CD14-positive monocyte (primary cell): ENCODE results near the gene LDAH. TPM values are rescaled to one million over a fixed set of nuclear protein-coding genes. Genes with fewer than 3 reads are reported as not detected.

Experiments
- DNase-seq, 3 donors: peaks; one replicate each; pipeline ENCODE4 v3.0.0-alpha.2; 2011 to 2022
- H2AFZ ChIP-seq: 2 replicates; pipeline ENCODE4 v1.6.0; 2012; ENCODE audit warnings: mild to moderate bottlenecking, low read depth, low read length, inconsistent platforms; ENCODE audit not compliant: insufficient read depth, poor library complexity, severe bottlenecking
- H3K27ac ChIP-seq, 2 donors: 1 replicate in 1 of 2; 2 replicates in 1 of 2; pipeline ENCODE4 v1.5.1; 2012 to 2013; ENCODE audit warnings: low read length in 2 of 2, control low read depth in 1 of 2, inconsistent platforms in 1 of 2, low read depth in 1 of 2, mild to moderate bottlenecking in 1 of 2
- H3K27me3 ChIP-seq, 2 donors: one replicate each; pipeline versions ENCODE4 v1.6.0 to v1.6.1; 2011 to 2013; ENCODE audit warnings: low read length in 2 of 2; ENCODE audit not compliant: control insufficient read depth in 2 of 2, insufficient read depth in 2 of 2
- H3K36me3 ChIP-seq, 2 donors: replicated peaks in 1 of 2; 1 replicate in 1 of 2; 2 replicates in 1 of 2; pipeline versions ENCODE4 v1.5.1 to v1.6.1; 2012 to 2013; ENCODE audit warnings: low read length in 2 of 2, control low read depth in 1 of 2, inconsistent platforms in 1 of 2, mild to moderate bottlenecking in 1 of 2; ENCODE audit not compliant: insufficient read depth in 2 of 2, control insufficient read depth in 1 of 2
- H3K4me1 ChIP-seq, 2 donors: 1 replicate in 1 of 2; 2 replicates in 1 of 2; pipeline versions ENCODE4 v1.5.1 to v1.6.1; 2012 to 2013; ENCODE audit warnings: low read length in 2 of 2, control low read depth in 1 of 2, inconsistent platforms in 1 of 2, mild to moderate bottlenecking in 1 of 2, moderate library complexity in 1 of 2; ENCODE audit not compliant: insufficient read depth in 2 of 2, control insufficient read depth in 1 of 2
- H3K4me2 ChIP-seq: replicated peaks from 2 replicates; pipeline ENCODE3; 2012; ENCODE audit warnings: low read length, moderate library complexity, mild to moderate bottlenecking; ENCODE audit not compliant: poor library complexity, severe bottlenecking; ENCODE audit errors: extremely low read depth
- H3K4me3 ChIP-seq, 3 experiments: fragments of 200-600 bp in 1 of 3; sonication (generic) in 1 of 3; replicated peaks in 1 of 3; 1 replicate in 2 of 3; 2 replicates in 1 of 3; pipeline ENCODE4 v1.5.1; 2011 to 2013; ENCODE audit warnings: low read length in 3 of 3, mild to moderate bottlenecking in 3 of 3, control low read depth in 2 of 3, low read depth in 2 of 3, inconsistent platforms in 1 of 3, moderate library complexity in 1 of 3
- H3K79me2 ChIP-seq: 2 replicates; pipeline ENCODE4 v1.6.0; 2012; ENCODE audit warnings: mild to moderate bottlenecking, control low read depth, inconsistent platforms, low read length, moderate library complexity; ENCODE audit not compliant: insufficient read depth
- H3K9ac ChIP-seq: 2 replicates; pipeline ENCODE4 v1.6.0; 2017; ENCODE audit warnings: low read length, mild to moderate bottlenecking; ENCODE audit not compliant: insufficient read depth, poor library complexity, severe bottlenecking
- H3K9me3 ChIP-seq, 2 donors: replicated peaks in 1 of 2; 1 replicate in 1 of 2; 2 replicates in 1 of 2; pipeline versions ENCODE4 v1.5.1 to v1.6.1; 2012 to 2013; ENCODE audit warnings: low read length in 2 of 2, control low read depth in 1 of 2; ENCODE audit not compliant: control insufficient read depth in 1 of 2, insufficient read depth in 1 of 2
- H4K20me1 ChIP-seq: 2 replicates; pipeline ENCODE4 v1.6.0; 2012; ENCODE audit warnings: mild to moderate bottlenecking, low read length, control low read depth, moderate library complexity; ENCODE audit not compliant: insufficient read depth
- H3K27ac Mint-ChIP-seq, 7 donors: one replicate each; pipeline ENCODE4 v1.8.0; 2020; ENCODE audit warnings: mild to moderate bottlenecking in 7 of 7, mixed read lengths in 7 of 7, moderate library complexity in 6 of 7, inconsistent platforms in 2 of 7
- H3K27me3 Mint-ChIP-seq, 3 donors: one replicate each; pipeline ENCODE4 v1.8.0; 2021 to 2022; ENCODE audit warnings: low read depth in 3 of 3, mild to moderate bottlenecking in 3 of 3, mixed read lengths in 3 of 3, moderate library complexity in 3 of 3, inconsistent platforms in 1 of 3
- H3K36me3 Mint-ChIP-seq, 2 donors: one replicate each; pipeline ENCODE4 v1.8.0; 2020; ENCODE audit warnings: mixed read lengths in 2 of 2, inconsistent platforms in 1 of 2, mild to moderate bottlenecking in 1 of 2
- H3K4me1 Mint-ChIP-seq: one replicate; pipeline ENCODE4 v1.8.0; 2020; ENCODE audit warnings: mild to moderate bottlenecking, mixed read lengths
- H3K4me3 Mint-ChIP-seq, 2 donors: one replicate each; pipeline ENCODE4 v1.8.0; 2020; ENCODE audit warnings: mild to moderate bottlenecking in 2 of 2, mixed read lengths in 2 of 2, moderate library complexity in 1 of 2
- H3K9me3 Mint-ChIP-seq, 7 donors: one replicate each; pipeline ENCODE4 v1.8.0; 2020 to 2022; ENCODE audit warnings: mixed read lengths in 7 of 7, mild to moderate bottlenecking in 6 of 7, moderate library complexity in 6 of 7, inconsistent platforms in 2 of 7
- CTCF ChIP-seq: fragments of 200-600 bp; IDR thresholded peaks from one replicate; pipeline ENCODE4 v1.8.0; 2022; ENCODE audit warnings: antibody characterized with exemption, mild to moderate bottlenecking
- WGBS: methylation state at CpG from one replicate; pipeline ENCODE4 v1.1.5; 2013; ENCODE audit warnings: missing lambda C conversion rate; ENCODE audit not compliant: insufficient coverage; 5-methylcytosine and 5-hydroxymethylcytosine counted together
- intact Hi-C, 2 donors: fragments of 100-400 bp; cut with micrococcal nuclease; formaldehyde crosslinking; loops; one replicate each; pipeline versions ENCODE4 v1.15.0 to v1.15.1; 2023
- polyA plus RNA-seq, 3 donors: library from polyadenylated mRNA; depleted of rRNA in 1 of 3; unstranded in 2 of 3; stranded (reverse) in 1 of 3; fragments of 300-500 nt in 2 of 3; fragments of >200 nt in 1 of 3; fragmentation: Illumina TruSeq in 2 of 3; gene quantifications; 1 replicate in 2 of 3; 2 replicates in 1 of 3; pipeline ENCODE4 v1.2.3, GENCODE V29; 2012 to 2021

The LDAH gene
- polyA plus RNA-seq, 3 donors: 3.7 to 5.7 (median 5.0) TPM

- Histone ChIP-seq H3K9me3 (no peaks in the 10 kb centered on the region), H2AFZ (no peak overlapping the region), H4K20me1 (no peaks in the 10 kb centered on the region), H3K4me1 (no peaks in the 10 kb centered on the region), H3K4me3 (no peak overlapping the region), H3K27me3 (no peaks in the 10 kb centered on the region), H3K36me3 (peaks cover 0 to 2% of the 10 kb centered on the region in 2 donors), H3K27ac (no peak overlapping the region), H3K9ac (no peak overlapping the region), H3K79me2 (no peaks in the 10 kb centered on the region), H3K4me2 (no peak overlapping the region)
- DNase-seq: no peak
- H3K9me3 Mint-ChIP-seq: peaks cover 0 to 3% (median 0%) of the 10 kb centered on the region in 7 donors
- no peak for TF ChIP-seq CTCF
- H3K27ac Mint-ChIP-seq: no peak overlapping the region
- no peaks in the 10 kb centered on the region for H3K4me1 Mint-ChIP-seq
- intact Hi-C loops: no loop called here
- no peaks in the 10 kb centered on the region for H3K27me3 Mint-ChIP-seq
- no peak overlapping the region for H3K4me3 Mint-ChIP-seq
- peaks cover 10% of the 10 kb centered on the region in 2 donors for H3K36me3 Mint-ChIP-seq
These were observed 67.6 kb downstream of the LDAH start for GRCh38 chr2:20755132-20755800.

- H3K4me3 Mint-ChIP-seq: no peak overlapping the region
- Histone ChIP-seq H3K9me3 (no peaks in the 10 kb centered on the region), H3K27me3 (no peaks in the 10 kb centered on the region), H4K20me1 (no peaks in the 10 kb centered on the region), H3K9ac (no peak overlapping the region), H3K79me2 (no peaks in the 10 kb centered on the region), H3K4me3 (no peak overlapping the region), H2AFZ (no peak overlapping the region), H3K4me1 (no peaks in the 10 kb centered on the region), H3K4me2 (no peak overlapping the region), H3K27ac (no peak overlapping the region), H3K36me3 (no peaks in the 10 kb centered on the region)
- 100% methylated on average over 2 of the region's 3 CpGs for WGBS
- peaks cover 0 to 3% (median 0%) of the 10 kb centered on the region in 7 donors for H3K9me3 Mint-ChIP-seq
- no peaks in the 10 kb centered on the region for H3K27me3 Mint-ChIP-seq
- intact Hi-C loops: no loop called here
- no peaks in the 10 kb centered on the region for H3K4me1 Mint-ChIP-seq
- no peak overlapping the region for H3K27ac Mint-ChIP-seq
- no peak for TF ChIP-seq CTCF
- DNase-seq: no peak
- H3K36me3 Mint-ChIP-seq: peaks cover 8 to 9% of the 10 kb centered on the region in 2 donors
These were observed 70.6 kb downstream of the LDAH start for GRCh38 chr2:20752293-20752692.
